ENCODE results near the gene COL25A1. TPM values are rescaled to one million over a fixed set of nuclear protein-coding genes. Genes with fewer than 3 reads are reported as not detected.
"Not testable (repeated sequence)": the region's sequence is repeated elsewhere in the genome, so short reads cannot be mapped to it uniquely, and the experiment has no call there.

The COL25A1 gene
- total RNA-seq, 1 experiment from 2014 or later, result not detected

GRCh38 chr4:108903464-108904221 lies 398.8 kb downstream of the COL25A1 start:
- in situ Hi-C loops (cut with HindIII; ENCODE audit: low sequenced_read_pairs), result no loop called here
- DNase-seq (ENCODE audit: low spot score), result no peak

- in situ Hi-C loops (cut with HindIII; ENCODE audit: low sequenced_read_pairs), result no loop called here
- no peak for DNase-seq (ENCODE audit: low spot score)
These were observed 399.7 kb downstream of the COL25A1 start for GRCh38 chr4:108902769-108903168.

DNA sequence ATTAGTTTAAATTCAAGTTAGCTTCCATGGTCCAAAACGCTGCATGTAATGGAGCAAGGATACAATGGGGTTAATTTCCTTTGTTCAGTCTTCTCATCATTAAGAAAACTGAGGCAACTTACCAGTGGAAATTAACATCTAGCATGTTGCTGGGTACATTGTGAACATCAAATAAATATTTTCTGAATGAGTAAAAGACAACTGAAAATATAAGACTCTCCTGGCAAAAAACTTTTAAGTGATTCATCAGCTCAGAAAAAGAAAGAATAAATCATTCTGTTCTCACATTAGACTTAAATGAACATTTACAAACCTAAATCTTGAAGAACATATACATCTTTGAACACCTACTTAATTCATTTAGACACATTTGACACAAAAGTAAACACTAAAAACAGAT lies 401.2 kb downstream of the COL25A1 start:
- in situ Hi-C loops (cut with HindIII; ENCODE audit: low sequenced_read_pairs), result no loop called here
- no peak for DNase-seq (ENCODE audit: low spot score)

DNA sequence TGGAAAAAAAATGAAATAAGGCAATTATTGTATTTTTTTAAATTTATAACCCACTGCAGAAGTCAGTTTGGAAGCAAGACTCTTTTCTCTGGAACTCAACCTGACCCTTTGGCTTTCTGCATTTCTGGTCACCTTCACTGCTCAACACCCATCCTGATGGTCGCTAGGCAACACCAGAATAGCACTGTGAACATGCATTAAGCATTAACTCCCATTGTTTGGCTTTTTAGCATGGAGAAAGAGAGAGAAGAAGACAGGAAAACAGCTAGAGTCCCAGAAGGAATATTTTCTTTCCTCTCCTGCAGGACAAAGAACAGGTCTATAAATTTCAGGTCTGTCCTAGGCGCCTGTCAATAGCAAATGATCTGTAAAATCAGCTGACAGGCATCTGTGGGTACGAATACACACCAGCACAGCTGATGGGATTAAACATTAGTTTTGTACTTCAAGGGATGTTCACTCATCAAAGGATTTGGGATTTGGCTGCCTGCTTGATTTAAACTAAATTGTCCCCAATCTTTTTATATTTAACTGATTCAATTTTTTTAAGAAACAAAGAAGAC lies 402.4 kb downstream of the COL25A1 start:
- in situ Hi-C loops (cut with HindIII; ENCODE audit: low sequenced_read_pairs), result no loop called here
- DNase-seq (ENCODE audit: low spot score), result no peak

DNA sequence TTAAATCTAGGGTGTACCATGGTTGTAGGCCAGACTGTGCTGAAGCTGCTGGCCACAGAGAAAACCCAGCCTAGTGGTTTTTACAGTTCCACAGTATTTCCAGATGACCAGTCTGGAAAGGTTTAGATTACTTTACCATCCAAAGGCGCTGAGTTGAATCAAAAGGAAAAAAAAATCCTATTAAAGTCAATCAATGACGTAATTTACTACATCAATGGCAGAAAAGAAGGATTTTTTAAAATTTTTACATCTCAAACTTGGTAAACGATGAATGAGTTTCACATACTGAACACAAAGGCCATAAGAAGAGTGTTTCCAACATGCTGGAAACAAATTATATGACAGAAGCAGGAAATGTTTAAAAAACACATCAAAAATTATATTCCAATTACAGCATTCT lies 409.0 kb downstream of the COL25A1 start:
- in situ Hi-C loops (cut with HindIII; ENCODE audit: low sequenced_read_pairs), result no loop called here
- no peak for DNase-seq (ENCODE audit: low spot score)

DNA sequence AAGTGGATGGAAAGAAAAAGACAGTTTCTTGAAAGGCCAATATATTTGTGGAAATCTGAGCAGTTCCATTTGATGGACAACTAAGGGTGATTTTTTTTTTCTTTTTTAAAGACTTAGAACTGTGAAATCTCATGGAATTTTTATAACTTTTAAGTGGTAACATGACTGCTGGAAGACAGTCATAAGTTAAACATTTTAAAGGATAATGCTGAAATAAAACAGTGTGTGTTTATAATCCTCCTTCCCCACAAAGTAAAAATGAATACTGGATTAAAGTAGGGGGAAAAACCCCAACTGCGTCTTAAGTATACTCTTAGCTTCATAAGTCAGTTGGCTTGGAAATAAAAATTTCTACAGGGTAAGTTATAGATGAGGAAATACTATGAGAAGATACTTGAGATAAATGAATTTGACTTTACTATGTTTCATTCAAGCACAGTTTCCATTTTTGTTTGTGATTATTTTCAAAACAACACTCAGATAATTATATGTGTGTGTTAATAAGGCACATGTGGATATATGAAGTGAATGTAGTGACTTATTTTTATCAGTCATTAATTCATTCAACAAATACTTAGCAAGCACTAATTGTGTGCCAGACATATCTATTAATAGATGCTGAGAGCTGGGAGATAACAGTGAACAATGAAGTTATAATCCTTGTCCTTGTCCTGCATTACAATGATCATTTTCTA lies 410.4 kb downstream of the COL25A1 start:
- in situ Hi-C loops (cut with HindIII; ENCODE audit: low sequenced_read_pairs), result no loop called here
- no peak for DNase-seq (ENCODE audit: low spot score)

GRCh38 chr4:108890484-108890881 lies 412.0 kb downstream of the COL25A1 start:
- in situ Hi-C loops (cut with HindIII; ENCODE audit: low sequenced_read_pairs), result no loop called here
- DNase-seq (ENCODE audit: low spot score), result no peak

- in situ Hi-C loops (cut with HindIII; ENCODE audit: low sequenced_read_pairs), result no loop called here
- no peak for DNase-seq (ENCODE audit: low spot score)
These were observed 412.6 kb downstream of the COL25A1 start for GRCh38 chr4:108889696-108890483.

GRCh38 chr4:108888769-108889168 lies 413.7 kb downstream of the COL25A1 start:
- in situ Hi-C loops (cut with HindIII; ENCODE audit: low sequenced_read_pairs), result no loop called here
- no peak for DNase-seq (ENCODE audit: low spot score)

- DNase-seq (ENCODE audit: low spot score), result no peak
- in situ Hi-C loops (cut with HindIII; ENCODE audit: low sequenced_read_pairs), result no loop called here
These were observed 415.4 kb downstream of the COL25A1 start for GRCh38 chr4:108887034-108887433.

DNA sequence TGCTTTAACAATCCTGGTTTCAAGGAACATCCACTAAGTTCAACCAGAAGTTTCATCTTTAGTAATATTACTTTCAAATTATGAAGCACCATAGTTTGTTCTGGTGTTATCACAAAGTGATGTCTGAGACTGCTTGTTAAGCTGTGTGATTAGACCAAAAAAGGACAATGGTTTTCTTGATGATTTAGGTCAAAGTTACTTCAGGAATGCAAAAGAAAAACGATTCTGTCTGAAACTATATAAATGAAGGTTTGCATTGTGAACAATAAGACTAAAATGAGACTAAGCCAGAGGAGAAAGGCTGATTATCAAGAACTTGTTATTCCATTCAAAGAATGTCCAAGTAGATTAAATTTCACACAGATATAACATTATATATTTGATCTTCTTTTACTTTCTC lies 417.2 kb downstream of the COL25A1 start:
- in situ Hi-C loops (cut with HindIII; ENCODE audit: low sequenced_read_pairs), result no loop called here
- DNase-seq (ENCODE audit: low spot score), result no peak

- DNase-seq (ENCODE audit: low spot score), result no peak
- in situ Hi-C loops (cut with HindIII; ENCODE audit: low sequenced_read_pairs), result no loop called here
These were observed 417.9 kb downstream of the COL25A1 start for GRCh38 chr4:108884596-108884995.

DNA sequence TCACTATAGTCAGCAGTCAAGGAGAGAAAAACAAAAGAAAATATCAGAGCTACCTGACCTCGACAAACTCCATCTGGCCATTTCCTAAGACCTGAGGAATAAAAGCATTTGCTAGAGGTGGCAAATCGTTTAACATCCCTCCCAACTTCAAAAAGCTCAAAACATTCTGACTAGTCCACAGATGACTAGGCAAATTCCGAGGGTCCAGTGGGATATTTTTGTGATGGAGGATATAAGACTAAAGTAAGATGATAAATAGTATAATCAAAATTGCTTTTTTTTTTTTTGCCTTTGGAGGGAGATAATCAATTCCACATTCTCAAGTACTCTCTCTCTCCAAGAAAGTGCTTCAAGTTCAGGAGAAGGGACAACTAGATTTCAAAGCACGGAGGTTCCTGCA lies 420.5 kb downstream of the COL25A1 start:
- no peak for DNase-seq (ENCODE audit: low spot score)
- in situ Hi-C loops (cut with HindIII; ENCODE audit: low sequenced_read_pairs), result no loop called here

- DNase-seq (ENCODE audit: low spot score), result no peak
- in situ Hi-C loops (cut with HindIII; ENCODE audit: low sequenced_read_pairs), result no loop called here
These were observed 421.3 kb downstream of the COL25A1 start for GRCh38 chr4:108881190-108881589.

- DNase-seq (ENCODE audit: low spot score), result no peak
These were observed 423.7 kb downstream of the COL25A1 start for GRCh38 chr4:108878806-108879205.

DNA sequence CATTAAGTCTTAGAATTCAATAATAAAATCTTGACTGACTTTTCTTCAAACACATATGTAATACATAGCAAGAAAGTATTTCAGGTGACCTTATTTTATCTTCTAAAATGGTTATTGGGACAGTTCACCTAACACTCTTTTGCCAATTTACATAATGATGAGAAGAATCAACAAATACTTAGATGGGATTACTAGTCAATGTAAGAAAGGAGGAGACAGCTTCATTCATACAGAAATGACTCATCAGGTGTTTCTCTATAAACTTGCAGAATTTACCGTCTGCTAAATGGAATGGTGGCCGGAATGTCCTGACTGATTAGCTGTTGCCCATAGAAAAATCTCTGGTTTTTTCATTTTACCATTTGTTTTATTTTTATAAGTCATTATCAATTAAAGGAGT lies 424.6 kb downstream of the COL25A1 start:
- in situ Hi-C loops (cut with HindIII; ENCODE audit: low sequenced_read_pairs), result no loop called here
- DNase-seq (ENCODE audit: low spot score), result no peak

More at GRCh38 chr4:108878806-108879205, 423.7 kb downstream of the COL25A1 start:
- in situ Hi-C loops (cut with HindIII; ENCODE audit: low sequenced_read_pairs), result no loop called here

DNA sequence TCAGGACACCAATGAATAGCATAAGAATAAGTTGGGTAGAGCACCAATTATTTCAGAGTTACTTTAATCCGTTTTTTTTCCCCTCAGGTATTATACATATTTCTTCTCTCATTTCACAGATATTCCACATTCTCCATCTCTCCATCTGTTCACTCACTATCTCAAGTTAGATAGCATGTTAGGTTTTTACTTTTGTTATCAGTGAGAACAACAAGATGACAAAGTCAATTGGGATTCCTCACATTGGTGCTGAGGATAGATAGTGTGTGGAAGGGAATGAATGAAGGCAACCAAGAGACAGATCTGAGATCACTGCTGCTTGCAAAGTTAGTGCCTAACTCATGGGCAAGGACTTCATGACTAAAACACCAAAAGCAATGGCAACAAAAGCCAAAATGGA lies 427.7 kb downstream of the COL25A1 start:
- in situ Hi-C loops (cut with HindIII; ENCODE audit: low sequenced_read_pairs), result no loop called here
- no peak for DNase-seq (ENCODE audit: low spot score)

- in situ Hi-C loops (cut with HindIII; ENCODE audit: low sequenced_read_pairs); DNase-seq (ENCODE audit: low spot score): not testable (repeated sequence)
These were observed 432.5 kb downstream of the COL25A1 start for GRCh38 chr4:108869970-108870369.

GRCh38 chr4:108868606-108869227 lies 433.7 kb downstream of the COL25A1 start:
- in situ Hi-C loops (cut with HindIII; ENCODE audit: low sequenced_read_pairs), result no loop called here
- DNase-seq (ENCODE audit: low spot score), result no peak

Measured in G401 (cell line).